WTC11 (cell line): ENCODE data around the gene TAF15. TPM values are rescaled to one million over a fixed set of nuclear protein-coding genes. Genes with fewer than 3 reads are reported as not detected.

Source experiments
- ATAC-seq: fragments of 200-7000 bp; cut with Tn5 transposase; 2 replicates; pipeline ENCODE4 v1.10.0; 2021; ENCODE audit warnings: mild to moderate bottlenecking, moderate library complexity
- CTCF ChIA-PET: fragments of 300-600 bp; sonication (Branson Sonifier 250); formaldehyde crosslinking; loops from one replicate; lab custom pipeline; 2021; ENCODE audit warnings: antibody characterized with exemption; lab: Charles Lee
- POLR2A ChIA-PET: fragments of 350-600 bp; sonication (Branson Sonifier 250); formaldehyde crosslinking; loops from one replicate; lab custom pipeline; 2021; ENCODE audit warnings: antibody characterized with exemption; lab: Charles Lee
- DNase-seq: peaks from one replicate; pipeline ENCODE4 v3.0.0; 2021; ENCODE audit warnings: low spot score
- H3K27ac Mint-ChIP-seq: 2 replicates; pipeline ENCODE4 v1.8.0; 2021; ENCODE audit warnings: mixed read lengths
- H3K27me3 Mint-ChIP-seq: 2 replicates; pipeline ENCODE4 v1.8.0; 2021; ENCODE audit warnings: low read depth, mild to moderate bottlenecking, moderate library complexity, mixed read lengths
- H3K36me3 Mint-ChIP-seq: 2 replicates; pipeline ENCODE4 v1.8.0; 2021; ENCODE audit warnings: mixed read lengths
- H3K4me1 Mint-ChIP-seq: 2 replicates; pipeline ENCODE4 v1.8.0; 2022; ENCODE audit warnings: mixed read lengths
- H3K4me3 Mint-ChIP-seq: 2 replicates; pipeline ENCODE4 v1.8.0; 2021; ENCODE audit warnings: mild to moderate bottlenecking, moderate library complexity, mixed read lengths
- H3K9me3 Mint-ChIP-seq: 2 replicates; pipeline ENCODE4 v1.8.0; 2021; ENCODE audit warnings: mixed read lengths
- ARID4B ChIP-seq: sonication (generic); formaldehyde crosslinking; IDR thresholded peaks from 2 replicates; pipeline ENCODE4 v1.8.0; 2023; ENCODE audit warnings: missing genetic modification reagents, mild to moderate bottlenecking, borderline replicate concordance
- ATF1 ChIP-seq: sonication (generic); formaldehyde crosslinking; IDR thresholded peaks from 2 replicates; pipeline ENCODE4 v1.8.1; 2023; ENCODE audit warnings: mild to moderate bottlenecking, moderate library complexity, missing genetic modification reagents
- ATF6 ChIP-seq: sonication (generic); formaldehyde crosslinking; IDR thresholded peaks from 2 replicates; pipeline ENCODE4 v1.8.1; 2023; ENCODE audit warnings: mild to moderate bottlenecking, missing genetic modification reagents
- CDX4 ChIP-seq: fragments of 250-450 bp; sonication (Bioruptor Pico); IDR thresholded peaks from 2 replicates; pipeline ENCODE4 v1.9.0; 2021; ENCODE audit warnings: moderate library complexity, mild to moderate bottlenecking, inconsistent platforms, borderline replicate concordance
- CREM ChIP-seq: sonication (generic); formaldehyde crosslinking; IDR thresholded peaks from 2 replicates; pipeline ENCODE4 v1.8.1; 2022; ENCODE audit warnings: mild to moderate bottlenecking, missing genetic modification reagents, moderate library complexity
- E2F5 ChIP-seq: sonication (generic); formaldehyde crosslinking; IDR thresholded peaks from 2 replicates; pipeline ENCODE4 v1.8.1; 2022; ENCODE audit warnings: mild to moderate bottlenecking, moderate library complexity, missing genetic modification reagents
- ESRRA ChIP-seq: sonication (generic); formaldehyde crosslinking; IDR thresholded peaks from 2 replicates; pipeline ENCODE4 v1.8.1; 2022; ENCODE audit warnings: mild to moderate bottlenecking, missing genetic modification reagents, borderline replicate concordance
- FOXP4 ChIP-seq: sonication (generic); formaldehyde crosslinking; IDR thresholded peaks from 2 replicates; pipeline ENCODE4 v1.8.0; 2022; ENCODE audit warnings: mild to moderate bottlenecking, missing genetic modification reagents
- GRHL2 ChIP-seq: fragments of 250-450 bp; sonication (Bioruptor Pico); IDR thresholded peaks from 2 replicates; pipeline ENCODE4 v1.8.0; 2022; ENCODE audit warnings: mild to moderate bottlenecking, moderate library complexity; ENCODE audit not compliant: insufficient replicate concordance, severe bottlenecking
- KAT7 ChIP-seq: sonication (generic); formaldehyde crosslinking; IDR thresholded peaks from 2 replicates; pipeline ENCODE4 v1.8.1; 2023; ENCODE audit warnings: missing genetic modification reagents, mild to moderate bottlenecking, borderline replicate concordance
- NFATC4 ChIP-seq: fragments of 250-450 bp; sonication (Bioruptor Pico); IDR thresholded peaks from 2 replicates; pipeline ENCODE4 v1.9.0; 2021; ENCODE audit warnings: mild to moderate bottlenecking
- NFE2L1 ChIP-seq: sonication (generic); formaldehyde crosslinking; IDR thresholded peaks from 2 replicates; pipeline ENCODE4 v1.8.1; 2023; ENCODE audit warnings: missing genetic modification reagents
- STAT6 ChIP-seq: sonication (generic); formaldehyde crosslinking; conservative IDR thresholded peaks from 2 replicates; pipeline ENCODE4 v1.8.1; 2023; ENCODE audit warnings: mild to moderate bottlenecking, low read depth, missing genetic modification reagents, moderate library complexity
- ZNF138 ChIP-seq: sonication (generic); formaldehyde crosslinking; conservative IDR thresholded peaks from 2 replicates; pipeline ENCODE4 v1.8.1; 2022; ENCODE audit warnings: mild to moderate bottlenecking, moderate library complexity, missing genetic modification reagents
- ZNF281 ChIP-seq: sonication (generic); formaldehyde crosslinking; IDR thresholded peaks from 2 replicates; pipeline ENCODE4 v1.8.0; 2023; ENCODE audit warnings: mild to moderate bottlenecking, missing genetic modification reagents
- ZNF396 ChIP-seq: fragments of 250-450 bp; sonication (Bioruptor Pico); IDR thresholded peaks from 2 replicates; pipeline ENCODE4 v1.8.0; 2021; ENCODE audit warnings: mild to moderate bottlenecking, moderate library complexity, borderline replicate concordance
- ZNF423 ChIP-seq: fragments of 250-450 bp; sonication (Bioruptor Pico); IDR thresholded peaks from 2 replicates; pipeline ENCODE4 v2.1.2; 2022; ENCODE audit warnings: mild to moderate bottlenecking, moderate library complexity
- ZNF425 ChIP-seq: fragments of 250-450 bp; sonication (Bioruptor Pico); conservative IDR thresholded peaks from 2 replicates; pipeline ENCODE4 v1.9.0; 2021; ENCODE audit warnings: mild to moderate bottlenecking
- total RNA-seq: library from RNA; stranded (reverse); gene quantifications from 3 replicates; pipeline ENCODE4 v1.2.3, GENCODE V29; 2021

TAF15 gene
- total RNA-seq, 1 experiment from 2014 or later: 273 TPM

GRCh38 chr17:35799942-35800341 is 9.3 kb upstream of the TAF15 start:
- TF ChIP-seq ESRRA (CRISPR knock-in tag) (no peak), NFE2L1 (CRISPR knock-in tag) (no peak), ZNF425 (CRISPR knock-in tag) (no peak), ATF6 (CRISPR knock-in tag) (no peak), KAT7 (no peak), NFATC4 (CRISPR knock-in tag) (no peak), ZNF138 (CRISPR knock-in tag) (no peak), ZNF423 (CRISPR knock-in tag) (no peak), E2F5 (CRISPR knock-in tag) (no peak), ARID4B (CRISPR knock-in tag) (no peak), ZNF281 (CRISPR knock-in tag) (no peak), ATF1 (CRISPR knock-in tag) (no peak), STAT6 (CRISPR knock-in tag) (no peak), CDX4 (no peak), CREM (no peak), FOXP4 (CRISPR knock-in tag) (no peak), ZNF396 (CRISPR knock-in tag) (no peak), GRHL2 (CRISPR knock-in tag) (no peak)
- Mint-ChIP-seq H3K9me3 (no peaks in the 10 kb centered on the region), H3K4me3 (no peak overlapping the region), H3K27me3 (peaks cover 47% of the 10 kb centered on the region), H3K27ac (no peak overlapping the region), H3K4me1 (peaks cover 2% of the 10 kb centered on the region; the same call in 1 of the 2 replicates), H3K36me3 (no peaks in the 10 kb centered on the region)
- CTCF ChIA-PET: interaction anchor here (0.9 to 1.6 kb wide), 3 partner anchors 8 to 36 kb away, joined by 3 to 8 read pairs (median 4); no protein-coding TSS in a partner anchor
- DNase-seq (no peak), ATAC-seq (no peak)
- POLR2A ChIA-PET: no interaction called here
